ENCODE data around the gene GLIPR1.

DNA sequence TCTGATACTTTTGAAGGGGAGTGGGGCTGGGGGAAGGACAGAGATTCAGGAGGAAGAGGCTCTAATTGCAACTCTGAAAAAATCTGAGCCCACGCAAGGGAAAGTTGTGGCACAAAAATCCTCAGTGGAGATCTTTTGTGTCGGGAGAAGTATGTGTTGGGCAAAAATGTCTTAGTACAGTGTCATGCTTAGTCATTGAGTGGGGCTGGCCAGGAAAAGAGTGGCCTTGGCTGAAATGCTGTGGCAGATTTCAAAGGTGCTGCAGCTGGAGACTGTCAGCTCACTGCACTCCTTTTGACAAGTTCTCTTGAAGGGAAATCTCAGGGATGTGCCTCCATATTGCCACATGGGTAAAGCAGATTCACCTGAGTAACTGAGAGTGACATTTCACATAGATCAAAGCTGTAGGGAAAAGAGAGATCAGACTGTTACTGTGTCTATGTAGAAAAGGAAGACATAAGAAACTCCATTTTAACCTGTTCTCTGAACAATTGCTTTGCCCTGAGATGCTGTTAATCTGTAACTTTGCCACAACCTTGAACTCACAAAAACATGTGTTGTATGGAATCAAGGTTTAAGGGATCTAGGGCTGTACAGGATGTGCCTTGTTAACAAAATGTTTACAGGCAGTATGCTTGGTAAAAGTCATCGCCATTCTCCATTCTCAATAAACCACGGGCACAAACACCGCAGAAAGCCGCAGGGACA, 36.0 kb upstream of the GLIPR1 start:
- TF ChIP-seq, protein P1, sequence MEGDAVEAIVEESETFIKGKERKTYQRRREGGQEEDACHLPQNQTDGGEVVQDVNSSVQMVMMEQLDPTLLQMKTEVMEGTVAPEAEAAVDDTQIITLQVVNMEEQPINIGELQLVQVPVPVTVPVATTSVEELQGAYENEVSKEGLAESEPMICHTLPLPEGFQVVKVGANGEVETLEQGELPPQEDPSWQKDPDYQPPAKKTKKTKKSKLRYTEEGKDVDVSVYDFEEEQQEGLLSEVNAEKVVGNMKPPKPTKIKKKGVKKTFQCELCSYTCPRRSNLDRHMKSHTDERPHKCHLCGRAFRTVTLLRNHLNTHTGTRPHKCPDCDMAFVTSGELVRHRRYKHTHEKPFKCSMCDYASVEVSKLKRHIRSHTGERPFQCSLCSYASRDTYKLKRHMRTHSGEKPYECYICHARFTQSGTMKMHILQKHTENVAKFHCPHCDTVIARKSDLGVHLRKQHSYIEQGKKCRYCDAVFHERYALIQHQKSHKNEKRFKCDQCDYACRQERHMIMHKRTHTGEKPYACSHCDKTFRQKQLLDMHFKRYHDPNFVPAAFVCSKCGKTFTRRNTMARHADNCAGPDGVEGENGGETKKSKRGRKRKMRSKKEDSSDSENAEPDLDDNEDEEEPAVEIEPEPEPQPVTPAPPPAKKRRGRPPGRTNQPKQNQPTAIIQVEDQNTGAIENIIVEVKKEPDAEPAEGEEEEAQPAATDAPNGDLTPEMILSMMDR (IDR thresholded peaks at IDR 0.05; ENCODE audit: extremely low read depth in 1 of 2, insufficient read depth in 1 of 2, low read depth in 1 of 2, low read length in 2 of 2): no peak
- TF ChIP-seq POLR2AphosphoS5 (IDR thresholded peaks at IDR 0.05; ENCODE audit: insufficient read depth, low read depth, low read length): no peak
- TF ChIP-seq POLR2A (IDR thresholded peaks at IDR 0.05; ENCODE audit: low read depth, low read length): no peak
- TF ChIP-seq MYC (IDR thresholded peaks at IDR 0.05; ENCODE audit: low read depth, low read length): no peak
- TF ChIP-seq, protein P2, sequence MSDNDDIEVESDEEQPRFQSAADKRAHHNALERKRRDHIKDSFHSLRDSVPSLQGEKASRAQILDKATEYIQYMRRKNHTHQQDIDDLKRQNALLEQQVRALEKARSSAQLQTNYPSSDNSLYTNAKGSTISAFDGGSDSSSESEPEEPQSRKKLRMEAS (IDR thresholded peaks at IDR 0.05; ENCODE audit: insufficient read depth, insufficient read length): no peak
- TF ChIP-seq EZH2 (IDR thresholded peaks at IDR 0.05; ENCODE audit: borderline replicate concordance, low read depth, low read length, severe bottlenecking): no peak
- no peak for TF ChIP-seq JUN (IDR thresholded peaks at IDR 0.05; ENCODE audit: borderline replicate concordance, insufficient read depth, insufficient read length, low read depth)
- no peak for TF ChIP-seq FOS (IDR thresholded peaks at IDR 0.05; ENCODE audit: borderline replicate concordance, insufficient read depth, low read length)
- no peak for TF ChIP-seq GATA2 (IDR thresholded peaks at IDR 0.05; ENCODE audit: insufficient read depth, insufficient read length, low read depth, low read length)
